ENCODE results near the gene CNKSR2. TPM values are rescaled to one million over a fixed set of nuclear protein-coding genes. Genes with fewer than 3 reads are reported as not detected.

The CNKSR2 gene
- total and polyA plus RNA-seq, 10 of the 15 experiments (the other 5 are each of a cell fraction or from before 2014, with no cell fraction given), result 0.02 to 0.69 (median 0.18) TPM; not detected in 4

GRCh38 chrX:21662761-21663160 is 288.5 kb downstream of the CNKSR2 start:
- Histone ChIP-seq H3K9ac (ENCODE audit: control insufficient read depth, insufficient read depth, low read length) (no peak overlapping the region), H3K27ac (ENCODE audit: control insufficient read depth, insufficient read depth) (no peak overlapping the region), H3K9me3 (replicated peaks; ENCODE audit: control insufficient read depth, insufficient read depth, low read length) (no peaks in the 10 kb centered on the region; the same call in 2 of the 3 replicates), H3K4me1 (ENCODE audit: control insufficient read depth, insufficient read depth, low read length) (no peaks in the 10 kb centered on the region), H3K36me3 (ENCODE audit: control insufficient read depth in 2 of 2, insufficient read depth in 2 of 2, low read length in 1 of 2) (no peaks in the 10 kb centered on the region), H4K20me1 (ENCODE audit: control insufficient read depth, insufficient read depth) (no peaks in the 10 kb centered on the region), H3K79me2 (ENCODE audit: control insufficient read depth, insufficient read depth, low read length) (no peaks in the 10 kb centered on the region), H3K4me3 (no peak overlapping the region), H2AFZ (ENCODE audit: control insufficient read depth, low read depth, low read length) (no peak overlapping the region), H3K4me2 (ENCODE audit: control insufficient read depth, insufficient read depth) (no peak overlapping the region), H3K27me3 (replicated peaks in 1 of 2; ENCODE audit: control insufficient read depth in 2 of 2, insufficient read depth in 2 of 2, low read length in 1 of 2) (no peaks in the 10 kb centered on the region)
- FAIRE-seq, result no peak
- 14% methylated on average over 4 of the region's 4 CpGs for WGBS (ENCODE audit: insufficient coverage, insufficient replicate concordance, low lambda C conversion rate, missing lambda C conversion rate)
- RAD21 ChIA-PET (ENCODE audit: unreplicated experiment), result no interaction called here
- POLR2A ChIA-PET, result no interaction called here
- SMC1A ChIA-PET (ENCODE audit: uncharacterized antibody, unreplicated experiment), result no interaction called here
- intact Hi-C loops (cut with micrococcal nuclease; ENCODE audit: unreplicated experiment), result no loop called here
- DNase-seq (ENCODE audit: low read depth, low spot score), result no peak
- in situ Hi-C loops (cut with MboI), result no loop called here
- TF ChIP-seq BCLAF1 (IDR thresholded peaks at IDR 0.05), result no peak
- no peak for TF ChIP-seq ZBTB11 (CRISPR knock-in tag; IDR thresholded peaks at IDR 0.05)
- no peak for TF ChIP-seq CEBPZ (IDR thresholded peaks at IDR 0.05; ENCODE audit: low read depth, low read length)
- TF ChIP-seq YY1 (IDR thresholded peaks at IDR 0.05; ENCODE audit: low read depth, low read length), result no peak
- TF ChIP-seq SIX5 (IDR thresholded peaks at IDR 0.05; ENCODE audit: low read depth, low read length, severe bottlenecking), result no peak
- no peak for TF ChIP-seq KLF5 (IDR thresholded peaks at IDR 0.05; ENCODE audit: partially characterized antibody)
- TF ChIP-seq ZNF24 (IDR thresholded peaks at IDR 0.05), result no peak
- no peak for TF ChIP-seq MXI1 (IDR thresholded peaks at IDR 0.05; ENCODE audit: low read depth, low read length)
- no peak for TF ChIP-seq NFIC (IDR thresholded peaks at IDR 0.05; ENCODE audit: low read depth, low read length)
- no peak for TF ChIP-seq YBX1 (IDR thresholded peaks at IDR 0.05)
- CTCF ChIA-PET, result no interaction called here
- no peak for ATAC-seq
- BruUV-seq (replicated peaks), result no TSS peak

Measured in GM12878 (cell line).